ENCODE data around the gene NGRN.
A peak's percentile ranks its signal among the peaks of the same experiment; 100 is the strongest.

NGRN gene

GRCh38 chr15:90315278-90315982 is 50.0 kb downstream of the NGRN start:
- no peak overlapping the region for H2AFZ ChIP-seq (ENCODE audit: low read depth)
- TF ChIP-seq CTCF (conservative IDR thresholded peaks at IDR 0.05; ENCODE audit: low read depth, low read length), result no peak
- no peak overlapping the region for H3K27ac ChIP-seq

GRCh38 chr15:90316139-90316538 is 50.7 kb downstream of the NGRN start:
- Histone ChIP-seq H3K4me1 (ENCODE audit: low read depth, poor library complexity, severe bottlenecking) (peaks cover 12% of the 10 kb centered on the region), H3K27me3 (ENCODE audit: insufficient read depth, low read depth) (no peaks in the 10 kb centered on the region), H3K9ac (no peak overlapping the region), H3K4me2 (no peak overlapping the region), H2AFZ (ENCODE audit: low read depth) (no peak overlapping the region), H3K27ac (no peak overlapping the region), H3K36me3 (ENCODE audit: insufficient read depth) (no peaks in the 10 kb centered on the region), H3K79me2 (ENCODE audit: insufficient read depth, low read depth) (no peaks in the 10 kb centered on the region), H4K20me1 (ENCODE audit: insufficient read depth) (no peaks in the 10 kb centered on the region), H3K4me3 (IDR thresholded peaks at IDR 0.05; ENCODE audit: insufficient read depth, low read depth, low read length) (no peak overlapping the region)
- TF ChIP-seq CTCF (conservative IDR thresholded peaks at IDR 0.05; ENCODE audit: low read depth, low read length), result no peak

More at GRCh38 chr15:90315278-90315982, 50.0 kb downstream of the NGRN start:
- Histone ChIP-seq H3K4me3 (IDR thresholded peaks at IDR 0.05; ENCODE audit: insufficient read depth, low read depth, low read length) (no peak overlapping the region), H3K79me2 (ENCODE audit: insufficient read depth, low read depth) (no peaks in the 10 kb centered on the region), H4K20me1 (ENCODE audit: insufficient read depth) (no peaks in the 10 kb centered on the region), H3K36me3 (ENCODE audit: insufficient read depth) (no peaks in the 10 kb centered on the region), H3K27me3 (ENCODE audit: insufficient read depth, low read depth) (no peaks in the 10 kb centered on the region), H3K4me1 (ENCODE audit: low read depth, poor library complexity, severe bottlenecking) (peaks cover 10% of the 10 kb centered on the region), H3K9ac (no peak overlapping the region), H3K4me2 (no peak overlapping the region)

- no peak for TF ChIP-seq CTCF (conservative IDR thresholded peaks at IDR 0.05; ENCODE audit: low read depth, low read length)
- Histone ChIP-seq H4K20me1 (ENCODE audit: insufficient read depth) (no peaks in the 10 kb centered on the region), H3K4me2 (no peak overlapping the region)
These were observed 53.1 kb downstream of the NGRN start for GRCh38 chr15:90318591-90318990.

GRCh38 chr15:90320062-90320884 is 54.8 kb downstream of the NGRN start:
- Histone ChIP-seq H3K79me2 (ENCODE audit: insufficient read depth, low read depth) (no peaks in the 10 kb centered on the region), H2AFZ (ENCODE audit: low read depth) (peak overlapping the region; percentile 75), H3K4me3 (IDR thresholded peaks at IDR 0.05; ENCODE audit: insufficient read depth, low read depth, low read length) (no peak overlapping the region), H3K27me3 (ENCODE audit: insufficient read depth, low read depth) (no peaks in the 10 kb centered on the region), H3K36me3 (ENCODE audit: insufficient read depth) (no peaks in the 10 kb centered on the region), H3K4me1 (ENCODE audit: low read depth, poor library complexity, severe bottlenecking) (peaks cover 12% of the 10 kb centered on the region), H3K4me2 (peak overlapping the region; percentile 54), H4K20me1 (ENCODE audit: insufficient read depth) (no peaks in the 10 kb centered on the region), H3K9ac (no peak overlapping the region), H3K27ac (no peak overlapping the region)
- peak; percentile 93 for TF ChIP-seq CTCF (conservative IDR thresholded peaks at IDR 0.05; ENCODE audit: low read depth, low read length)

More at GRCh38 chr15:90318591-90318990, 53.1 kb downstream of the NGRN start:
- Histone ChIP-seq H3K27ac (no peak overlapping the region), H3K4me1 (ENCODE audit: low read depth, poor library complexity, severe bottlenecking) (peaks cover 12% of the 10 kb centered on the region), H3K79me2 (ENCODE audit: insufficient read depth, low read depth) (no peaks in the 10 kb centered on the region), H2AFZ (ENCODE audit: low read depth) (no peak overlapping the region), H3K4me3 (IDR thresholded peaks at IDR 0.05; ENCODE audit: insufficient read depth, low read depth, low read length) (no peak overlapping the region), H3K36me3 (ENCODE audit: insufficient read depth) (no peaks in the 10 kb centered on the region), H3K9ac (no peak overlapping the region), H3K27me3 (ENCODE audit: insufficient read depth, low read depth) (no peaks in the 10 kb centered on the region)

Data from KMS-11 (cell line).